T-cell (primary cell): ENCODE results near the gene KCTD10. TPM values are rescaled to one million over a fixed set of nuclear protein-coding genes. Genes with fewer than 3 reads are reported as not detected.

Experiments
- ATAC-seq, 4 experiments: fragments of 200-7000 bp in 3 of 4; fragments of 150-1000 bp in 1 of 4; cut with Tn5 transposase; replicated peaks in 1 of 4; 1 replicate in 3 of 4; 2 replicates in 1 of 4; pipeline ENCODE4 v1.10.0; 2021; ENCODE audit warnings: moderate library complexity in 3 of 4, mild to moderate bottlenecking in 2 of 4, moderate number of reproducible peaks in 1 of 4
- CTCF ChIA-PET, 2 donors: fragments of 300-600 bp; sonication (Branson Sonifier 250); formaldehyde crosslinking; loops; one replicate each; lab custom pipeline; 2022; ENCODE audit warnings: antibody characterized with exemption in 2 of 2; lab: Charles Lee
- POLR2A ChIA-PET, 2 donors: fragments of 300-600 bp; sonication (Branson Sonifier 250); formaldehyde crosslinking; loops; one replicate each; lab custom pipeline; 2022; ENCODE audit warnings: antibody characterized with exemption in 2 of 2; lab: Charles Lee
- DNase-seq, 35 experiments: peaks; one replicate each; pipeline versions ENCODE4 v3.0.0 to v3.0.0-alpha.2; 2013 to 2023
- H3K27ac ChIP-seq: one replicate; pipeline ENCODE4 v1.5.1; 2013; ENCODE audit warnings: low read length
- H3K27me3 ChIP-seq, 2 experiments: replicated peaks in 1 of 2; 1 replicate in 1 of 2; 2 replicates in 1 of 2; pipeline versions ENCODE4 v1.6.1 to v1.7.0; 2013; ENCODE audit warnings: low read length in 1 of 2, mixed read lengths in 1 of 2; ENCODE audit not compliant: control insufficient read depth in 2 of 2, insufficient read depth in 2 of 2; ENCODE audit errors: extremely low read depth in 1 of 2
- H3K36me3 ChIP-seq, 2 donors: 1 replicate in 1 of 2; 2 replicates in 1 of 2; pipeline versions ENCODE4 v1.6.1 to v1.7.0; 2013; ENCODE audit warnings: low read length in 1 of 2; ENCODE audit not compliant: control insufficient read depth in 2 of 2, insufficient read depth in 1 of 2; ENCODE audit errors: extremely low read depth in 1 of 2
- H3K4me1 ChIP-seq, 2 experiments: 1 replicate in 1 of 2; 2 replicates in 1 of 2; pipeline versions ENCODE4 v1.6.1 to v1.7.0; 2013; ENCODE audit warnings: low read length in 2 of 2, mixed read lengths in 1 of 2; ENCODE audit not compliant: insufficient read depth in 2 of 2, control insufficient read depth in 1 of 2; ENCODE audit errors: extremely low read depth in 1 of 2
- H3K4me3 ChIP-seq, 2 donors: 1 replicate in 1 of 2; 2 replicates in 1 of 2; pipeline versions ENCODE4 v1.5.1 to v1.7.0; 2013; ENCODE audit warnings: mild to moderate bottlenecking in 2 of 2, low read length in 1 of 2, moderate library complexity in 1 of 2; ENCODE audit not compliant: control insufficient read depth in 1 of 2; ENCODE audit errors: extremely low read depth in 1 of 2
- H3K9me3 ChIP-seq: 2 replicates; pipeline ENCODE4 v1.7.0; 2013
- H3K27ac Mint-ChIP-seq, 2 donors: one replicate each; pipeline ENCODE4 v1.8.0; 2020 to 2021; ENCODE audit warnings: mild to moderate bottlenecking in 2 of 2, mixed read lengths in 2 of 2
- H3K27me3 Mint-ChIP-seq, 2 donors: one replicate each; pipeline ENCODE4 v1.8.0; 2021 to 2022; ENCODE audit warnings: mixed read lengths in 2 of 2
- H3K36me3 Mint-ChIP-seq: one replicate; pipeline ENCODE4 v1.8.0; 2021; ENCODE audit warnings: mixed read lengths
- H3K4me1 Mint-ChIP-seq, 3 donors: one replicate each; pipeline ENCODE4 v1.8.0; 2020 to 2022; ENCODE audit warnings: mixed read lengths in 3 of 3, mild to moderate bottlenecking in 1 of 3
- H3K4me3 Mint-ChIP-seq, 3 donors: one replicate each; pipeline ENCODE4 v1.8.0; 2020 to 2022; ENCODE audit warnings: mild to moderate bottlenecking in 3 of 3, mixed read lengths in 3 of 3, moderate library complexity in 3 of 3
- H3K9me3 Mint-ChIP-seq, 3 donors: one replicate each; pipeline ENCODE4 v1.8.0; 2020 to 2022; ENCODE audit warnings: mixed read lengths in 3 of 3
- WGBS: methylation state at CpG from one replicate; pipeline ENCODE4 v1.1.5; 2013; ENCODE audit warnings: missing lambda C conversion rate; ENCODE audit not compliant: insufficient coverage; 5-methylcytosine and 5-hydroxymethylcytosine counted together
- total RNA-seq, 35 experiments: library from RNA in 6 of 35; stranded (reverse) in 6 of 35; fragments of 120-200 nt in 1 of 35; gene quantifications; one replicate each; pipeline versions ENCODE4 v1.2.1 to v1.2.4 and lab custom pipeline; 2013 to 2026

KCTD10 gene
- total RNA-seq, 5 donors from 2014 or later (not counting 1 experiment from before 2014, with no cell fraction given), result 28.1 to 30.8 (median 28.6) TPM

GRCh38 chr12:109460538-109460937 lies 16.6 kb downstream of the KCTD10 start:
- POLR2A ChIA-PET, result no interaction called here

GRCh38 chr12:109459247-109459646 lies 17.9 kb downstream of the KCTD10 start:
- H3K4me3 ChIP-seq, result no peak overlapping the region
- peaks cover 17 to 33% of the 10 kb centered on the region in 2 experiments for H3K4me1 ChIP-seq
- WGBS, result 93% methylated on average over 3 of the region's 6 CpGs
- Mint-ChIP-seq H3K4me3 (no peak overlapping the region), H3K36me3 (peaks cover 43% of the 10 kb centered on the region), H3K27me3 (no peaks in the 10 kb centered on the region), H3K27ac (no peak overlapping the region), H3K4me1 (peaks cover 26 to 41% (median 31%) of the 10 kb centered on the region in 3 donors), H3K9me3 (no peaks in the 10 kb centered on the region)
- DNase-seq (no peak), ATAC-seq (no peak)
- H3K9me3 ChIP-seq, result no peaks in the 10 kb centered on the region
- peaks cover 11 to 54% of the 10 kb centered on the region in 2 donors for H3K36me3 ChIP-seq
- no peaks in the 10 kb centered on the region for H3K27me3 ChIP-seq
- ChIA-PET POLR2A (interaction anchor here in 1 of 2 donors (0.7 kb wide), 1 partner anchor 12 kb away, joined by 3 read pairs; no protein-coding TSS in a partner anchor), CTCF (no interaction called here)
- H3K27ac ChIP-seq, result no peak overlapping the region

More at GRCh38 chr12:109460538-109460937, 16.6 kb downstream of the KCTD10 start:
- ATAC-seq (no peak), DNase-seq (no peak)
- Mint-ChIP-seq H3K27ac (no peak overlapping the region), H3K4me1 (peaks cover 39 to 54% (median 43%) of the 10 kb centered on the region in 3 donors), H3K9me3 (no peaks in the 10 kb centered on the region), H3K4me3 (no peak overlapping the region), H3K27me3 (no peaks in the 10 kb centered on the region), H3K36me3 (peaks cover 43% of the 10 kb centered on the region)
- H3K4me1 ChIP-seq, result peaks cover 17 to 33% of the 10 kb centered on the region in 2 experiments
- no peaks in the 10 kb centered on the region for H3K27me3 ChIP-seq
- no peak overlapping the region for H3K4me3 ChIP-seq
- H3K27ac ChIP-seq, result no peak overlapping the region
- CTCF ChIA-PET, result no interaction called here
- WGBS, result 92% methylated on average over 11 of the region's 13 CpGs
- H3K36me3 ChIP-seq, result peaks cover 9 to 53% of the 10 kb centered on the region in 2 donors
- no peaks in the 10 kb centered on the region for H3K9me3 ChIP-seq

- H3K9me3 ChIP-seq, result no peaks in the 10 kb centered on the region
- WGBS, result 83% methylated on average over 1 of the region's 6 CpGs
- POLR2A ChIA-PET, result no interaction called here
- H3K4me3 ChIP-seq, result no peak overlapping the region
- Mint-ChIP-seq H3K36me3 (peaks cover 43% of the 10 kb centered on the region), H3K9me3 (no peaks in the 10 kb centered on the region), H3K27me3 (no peaks in the 10 kb centered on the region), H3K27ac (no peak overlapping the region), H3K4me1 (peaks cover 21 to 36% (median 27%) of the 10 kb centered on the region in 3 donors), H3K4me3 (no peak overlapping the region)
- H3K36me3 ChIP-seq, result peaks cover 11 to 58% of the 10 kb centered on the region in 2 donors
- DNase-seq (no peak), ATAC-seq (no peak)
- CTCF ChIA-PET, result no interaction called here
- peaks cover 17 to 32% of the 10 kb centered on the region in 2 experiments for H3K4me1 ChIP-seq
- H3K27ac ChIP-seq, result no peak overlapping the region
- no peaks in the 10 kb centered on the region for H3K27me3 ChIP-seq
Measured at GRCh38 chr12:109458771-109459208, 18.3 kb downstream of the KCTD10 start.

GRCh38 chr12:109458086-109458485 lies 19.0 kb downstream of the KCTD10 start:
- Histone ChIP-seq H3K9me3 (no peaks in the 10 kb centered on the region), H3K27ac (no peak overlapping the region), H3K27me3 (no peaks in the 10 kb centered on the region), H3K36me3 (peaks cover 11 to 63% of the 10 kb centered on the region in 2 donors), H3K4me3 (no peak overlapping the region), H3K4me1 (peaks cover 11 to 25% of the 10 kb centered on the region in 2 experiments)
- peaks cover 43% of the 10 kb centered on the region for H3K36me3 Mint-ChIP-seq
- 100% methylated on average over 2 of the region's 4 CpGs for WGBS
- no peaks in the 10 kb centered on the region for H3K9me3 Mint-ChIP-seq
- no peak overlapping the region for H3K27ac Mint-ChIP-seq
- H3K4me3 Mint-ChIP-seq, result no peak overlapping the region
- H3K27me3 Mint-ChIP-seq, result no peaks in the 10 kb centered on the region
- no peak for ATAC-seq
- no peak for DNase-seq
- POLR2A ChIA-PET, result no interaction called here
- H3K4me1 Mint-ChIP-seq, result peaks cover 14 to 29% (median 19%) of the 10 kb centered on the region in 3 donors
- CTCF ChIA-PET, result no interaction called here

- peaks cover 0 to 11% (median 0%) of the 10 kb centered on the region in 3 donors for H3K4me1 Mint-ChIP-seq
- H3K9me3 ChIP-seq, result no peaks in the 10 kb centered on the region
- peaks cover 54% of the 10 kb centered on the region for H3K36me3 Mint-ChIP-seq
- ATAC-seq (no peak), DNase-seq (no peak)
- ChIA-PET POLR2A (no interaction called here), CTCF (no interaction called here)
- peaks cover 15 to 78% of the 10 kb centered on the region in 2 donors for H3K36me3 ChIP-seq
- no CpG with 5 or more reads among the region's 1 CpG for WGBS
- no peak overlapping the region for H3K27ac Mint-ChIP-seq
- no peak overlapping the region for H3K4me3 Mint-ChIP-seq
- H3K4me3 ChIP-seq, result no peak overlapping the region
- no peak overlapping the region for H3K27ac ChIP-seq
- H3K27me3 ChIP-seq, result no peaks in the 10 kb centered on the region
- no peaks in the 10 kb centered on the region for H3K27me3 Mint-ChIP-seq
- no peaks in the 10 kb centered on the region for H3K9me3 Mint-ChIP-seq
- peaks cover 0 to 5% of the 10 kb centered on the region in 2 experiments for H3K4me1 ChIP-seq
Measured at GRCh38 chr12:109455706-109456105, 21.4 kb downstream of the KCTD10 start.

- Histone ChIP-seq H3K36me3 (peaks cover 14 to 80% of the 10 kb centered on the region in 2 donors), H3K4me1 (peaks cover 0 to 8% of the 10 kb centered on the region in 2 experiments), H3K9me3 (no peaks in the 10 kb centered on the region), H3K4me3 (no peak overlapping the region), H3K27ac (no peak overlapping the region), H3K27me3 (no peaks in the 10 kb centered on the region)
- Mint-ChIP-seq H3K4me1 (peaks cover 0 to 3% (median 0%) of the 10 kb centered on the region in 3 donors), H3K36me3 (peaks cover 53% of the 10 kb centered on the region), H3K27ac (no peak overlapping the region), H3K4me3 (no peak overlapping the region), H3K9me3 (no peaks in the 10 kb centered on the region), H3K27me3 (no peaks in the 10 kb centered on the region)
- CTCF ChIA-PET, result no interaction called here
- no CpG with 5 or more reads among the region's 2 CpGs for WGBS
- POLR2A ChIA-PET, result interaction anchor here in 1 of 2 donors (0.5 to 0.6 kb wide), 2 partner anchors 15 to 20 kb away, joined by 4 read pairs; no protein-coding TSS in a partner anchor
- DNase-seq (no peak), ATAC-seq (no peak)
Measured at GRCh38 chr12:109452489-109452888, 24.6 kb downstream of the KCTD10 start.
